Fibroblast of lung (primary cell): ENCODE results near the gene HSD11B1L. TPM values are rescaled to one million over a fixed set of nuclear protein-coding genes. Genes with fewer than 3 reads are reported as not detected.

Experiments used
- DNase-seq, 2 donors: peaks; one replicate each; pipeline versions ENCODE4 v3.0.0 to v3.0.0-alpha.2; 2010; ENCODE audit warnings: low read depth in 2 of 2
- H2AFZ ChIP-seq: 2 replicates; pipeline ENCODE4 v1.5.1; 2012; ENCODE audit warnings: low read length, control low read depth, inconsistent platforms
- H3K27ac ChIP-seq: 2 replicates; pipeline ENCODE4 v1.5.1; 2011; ENCODE audit warnings: low read length, control low read depth; ENCODE audit not compliant: insufficient read depth
- H3K27me3 ChIP-seq: 2 replicates; pipeline ENCODE4 v1.5.1; 2011; ENCODE audit warnings: mild to moderate bottlenecking, low read length; ENCODE audit not compliant: control insufficient read depth, insufficient read depth
- H3K36me3 ChIP-seq: 2 replicates; pipeline ENCODE4 v1.5.1; 2011; ENCODE audit warnings: low read length; ENCODE audit not compliant: control insufficient read depth, insufficient read depth
- H3K4me1 ChIP-seq: 2 replicates; pipeline ENCODE4 v1.5.1; 2011; ENCODE audit warnings: low read length; ENCODE audit not compliant: control insufficient read depth, insufficient read depth; ENCODE audit errors: extremely low read depth
- H3K4me2 ChIP-seq: 2 replicates; pipeline ENCODE4 v1.5.1; 2011; ENCODE audit warnings: low read length, control low read depth; ENCODE audit not compliant: insufficient read depth; ENCODE audit errors: extremely low read depth
- H3K4me3 ChIP-seq, 4 experiments: fragments of 200-600 bp in 1 of 4; sonication (generic) in 1 of 4; replicated peaks in 1 of 4; 2 replicates each; pipeline ENCODE4 v1.5.1; 2011 to 2016; ENCODE audit warnings: low read length in 4 of 4, low read depth in 3 of 4, mild to moderate bottlenecking in 3 of 4, control low read depth in 2 of 4, inconsistent platforms in 1 of 4, mixed read lengths in 1 of 4; ENCODE audit not compliant: insufficient read depth in 1 of 4; ENCODE audit errors: control extremely low read depth in 1 of 4
- H3K79me2 ChIP-seq: 2 replicates; pipeline ENCODE4 v1.5.1; 2012; ENCODE audit warnings: mild to moderate bottlenecking, low read length, inconsistent platforms; ENCODE audit not compliant: control insufficient read depth, insufficient read depth
- H3K9ac ChIP-seq: 2 replicates; pipeline ENCODE4 v1.5.1; 2011; ENCODE audit warnings: mild to moderate bottlenecking, low read length, control low read depth; ENCODE audit not compliant: insufficient read depth
- H3K9me3 ChIP-seq: 2 replicates; pipeline ENCODE4 v1.5.1; 2012; ENCODE audit warnings: low read depth, low read length; ENCODE audit not compliant: control insufficient read depth, insufficient read depth
- H4K20me1 ChIP-seq: 2 replicates; pipeline ENCODE4 v1.5.1; 2011; ENCODE audit warnings: low read length; ENCODE audit not compliant: control insufficient read depth, insufficient read depth; ENCODE audit errors: extremely low read depth
- CTCF ChIP-seq, 2 donors: IDR thresholded peaks in 1 of 2; conservative IDR thresholded peaks in 1 of 2; 1 replicate in 1 of 2; 2 replicates in 1 of 2; pipeline ENCODE4 v1.5.1; 2011 to 2012; ENCODE audit warnings: low read length in 2 of 2, control low read depth in 1 of 2, inconsistent platforms in 1 of 2, low read depth in 1 of 2, mild to moderate bottlenecking in 1 of 2
- EZH2 ChIP-seq: IDR thresholded peaks from 2 replicates; pipeline ENCODE4 v1.5.1; 2012; ENCODE audit warnings: low read length, control low read depth, mild to moderate bottlenecking; ENCODE audit errors: missing control alignments
- polyA plus RNA-seq, 2 donors: library from polyadenylated mRNA; depleted of rRNA in 1 of 2; stranded (reverse) in 1 of 2; unstranded in 1 of 2; fragments of >200 nt; gene quantifications; 2 replicates each; pipeline ENCODE4 v1.2.1, GENCODE V29; 2011 to 2012; ENCODE audit warnings: missing spikeins in 1 of 2
- total RNA-seq: library from RNA; depleted of rRNA; stranded (reverse); fragments of >200 nt; gene quantifications from 2 replicates; pipeline ENCODE4 v1.2.1, GENCODE V29; 2014

The HSD11B1L gene
- total and polyA plus RNA-seq, 2 donors (not counting 1 experiment from before 2014, with no cell fraction given), result 5.1 to 13.0 TPM

DNA sequence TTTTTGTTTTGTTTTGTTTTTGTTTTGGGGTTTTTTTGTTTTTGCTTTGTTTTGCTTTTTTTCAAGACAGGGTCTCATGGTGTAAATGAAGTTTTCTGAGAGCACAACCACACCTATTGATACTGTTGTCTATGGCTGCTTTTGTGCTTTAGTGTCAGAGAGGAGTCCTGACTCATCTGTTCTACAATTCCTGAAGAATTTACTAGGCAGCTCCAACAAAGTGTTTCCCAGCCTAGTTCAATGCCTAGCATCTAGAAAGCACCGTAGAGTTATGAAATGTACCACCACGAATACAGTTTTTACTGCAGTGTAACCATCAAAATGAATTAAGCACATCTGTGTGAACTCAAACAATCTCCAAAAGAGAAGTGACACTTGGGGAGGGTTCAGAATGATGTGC lies 36.8 kb upstream of the HSD11B1L start:
- H3K79me2 ChIP-seq, result peaks cover 72% of the 10 kb centered on the region
- no peaks in the 10 kb centered on the region for H3K9me3 ChIP-seq
- no peak overlapping the region for H3K4me2 ChIP-seq
- no peak overlapping the region for H3K27ac ChIP-seq
- peaks cover 7% of the 10 kb centered on the region for H4K20me1 ChIP-seq
- no peak overlapping the region for H3K9ac ChIP-seq
- H2AFZ ChIP-seq, result no peak overlapping the region
- peaks cover 28% of the 10 kb centered on the region for H3K36me3 ChIP-seq
- no peaks in the 10 kb centered on the region for H3K27me3 ChIP-seq
- H3K4me3 ChIP-seq, result no peak overlapping the region
- TF ChIP-seq CTCF (conservative IDR thresholded peaks at IDR 0.05 in 1 of 2, IDR thresholded peaks at IDR 0.05 in 1 of 2; ENCODE audit: low read depth in 1 of 2, low read length in 2 of 2) (no peak), EZH2 (no peak)
- peak in 1 of 2 donors; percentile 23 for DNase-seq
- peaks cover 4% of the 10 kb centered on the region for H3K4me1 ChIP-seq

GRCh38 chr19:5645409-5645808 lies 35.4 kb upstream of the HSD11B1L start:
- Histone ChIP-seq H4K20me1 (peaks cover 7% of the 10 kb centered on the region), H3K9me3 (no peaks in the 10 kb centered on the region), H3K27me3 (no peaks in the 10 kb centered on the region), H3K4me1 (peaks cover 4% of the 10 kb centered on the region), H3K36me3 (peaks cover 33% of the 10 kb centered on the region), H3K27ac (no peak overlapping the region), H3K4me3 (no peak overlapping the region), H3K4me2 (no peak overlapping the region), H2AFZ (no peak overlapping the region), H3K79me2 (peaks cover 61% of the 10 kb centered on the region), H3K9ac (no peak overlapping the region)
- no peak for DNase-seq
- TF ChIP-seq CTCF (conservative IDR thresholded peaks at IDR 0.05 in 1 of 2, IDR thresholded peaks at IDR 0.05 in 1 of 2; ENCODE audit: low read depth in 1 of 2, low read length in 2 of 2), result no peak
- TF ChIP-seq EZH2, result no peak

DNA sequence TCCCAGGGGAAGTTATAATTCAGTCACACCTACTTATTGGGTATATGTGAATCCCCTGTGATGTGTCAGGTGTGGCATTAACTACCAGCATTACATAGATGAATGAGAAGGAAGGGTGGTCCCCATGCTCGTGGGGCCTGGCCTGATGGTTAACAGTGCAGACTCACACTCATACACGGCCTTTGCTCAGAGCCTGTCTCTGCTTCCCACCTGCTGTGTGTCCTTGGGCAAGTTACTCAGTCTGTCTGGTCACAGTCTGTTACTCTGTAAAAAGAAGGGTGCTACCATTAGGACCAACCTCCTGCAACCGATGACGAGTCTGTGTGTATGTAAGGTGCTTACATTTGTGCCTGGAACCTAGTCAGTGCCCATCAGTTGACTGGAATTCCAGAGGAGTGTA lies 34.1 kb upstream of the HSD11B1L start:
- H3K4me1 ChIP-seq, result peaks cover 4% of the 10 kb centered on the region
- H3K79me2 ChIP-seq, result peaks cover 48% of the 10 kb centered on the region
- H3K4me2 ChIP-seq, result no peak overlapping the region
- H3K9me3 ChIP-seq, result no peaks in the 10 kb centered on the region
- H4K20me1 ChIP-seq, result peaks cover 7% of the 10 kb centered on the region
- peaks cover 36% of the 10 kb centered on the region for H3K36me3 ChIP-seq
- no peak overlapping the region for H2AFZ ChIP-seq
- H3K27me3 ChIP-seq, result no peaks in the 10 kb centered on the region
- H3K9ac ChIP-seq, result no peak overlapping the region
- no peak overlapping the region for H3K27ac ChIP-seq
- no peak overlapping the region for H3K4me3 ChIP-seq
- DNase-seq, result no peak
- TF ChIP-seq CTCF (conservative IDR thresholded peaks at IDR 0.05 in 1 of 2, IDR thresholded peaks at IDR 0.05 in 1 of 2; ENCODE audit: low read depth in 1 of 2, low read length in 2 of 2), result no peak
- no peak for TF ChIP-seq EZH2
